Cardiac fibroblast (primary cell): ENCODE measurements around the gene SPTSSA.

Source experiments
- DNase-seq, 2 donors: peaks; one replicate each; pipeline versions ENCODE4 v3.0.0 to v3.0.0-alpha.2; 2010; ENCODE audit warnings: low read depth in 2 of 2
- H3K4me3 ChIP-seq, 2 donors: replicated peaks in 1 of 2; 1 replicate in 1 of 2; 2 replicates in 1 of 2; pipeline ENCODE4 v1.5.1; 2011; ENCODE audit warnings: low read depth in 2 of 2, low read length in 2 of 2, mild to moderate bottlenecking in 2 of 2, moderate library complexity in 1 of 2
- CTCF ChIP-seq: IDR thresholded peaks from one replicate; pipeline ENCODE4 v1.5.1; 2011; ENCODE audit warnings: low read depth, mild to moderate bottlenecking, low read length, inconsistent platforms

SPTSSA gene

GRCh38 chr14:34423445-34423844 lies 38.6 kb downstream of the SPTSSA start:
- no peak for TF ChIP-seq CTCF
- no peak overlapping the region for H3K4me3 ChIP-seq
- no peak for DNase-seq

DNA sequence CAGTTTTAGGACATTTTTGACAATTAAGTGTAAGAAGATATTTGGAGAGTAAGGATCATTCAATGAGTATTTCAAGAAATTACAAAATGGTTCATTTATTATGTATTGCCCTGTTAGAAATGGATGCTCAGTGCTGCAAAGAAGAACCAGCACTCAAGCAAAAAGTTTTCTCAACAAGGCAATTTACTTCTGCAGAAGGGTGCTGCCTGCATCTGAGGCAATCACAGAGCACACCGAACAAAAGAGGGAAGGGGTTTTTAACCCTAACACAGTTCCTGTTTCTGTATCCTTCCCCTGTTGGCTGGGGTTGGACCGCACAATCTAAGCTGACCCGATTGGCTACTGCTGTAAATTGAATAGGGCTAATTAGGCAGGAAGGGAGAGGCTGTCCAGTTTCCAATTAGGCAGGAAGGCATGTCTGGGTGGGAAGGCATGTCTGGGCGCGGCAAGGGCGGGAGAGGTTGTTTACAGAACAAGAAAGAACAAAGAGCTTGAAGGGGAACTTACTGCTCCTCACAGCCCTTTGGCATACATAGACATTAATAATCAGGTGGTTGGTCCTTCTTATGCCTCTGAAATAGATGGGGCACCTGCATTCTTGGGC lies 41.4 kb downstream of the SPTSSA start:
- TF ChIP-seq CTCF, result no peak
- no peak for DNase-seq
- no peak overlapping the region for H3K4me3 ChIP-seq

- TF ChIP-seq CTCF, result no peak
- no peak overlapping the region for H3K4me3 ChIP-seq
- DNase-seq, result no peak
These were observed 52.3 kb downstream of the SPTSSA start for GRCh38 chr14:34409721-34410120.

- TF ChIP-seq CTCF, result no peak
- no peak overlapping the region for H3K4me3 ChIP-seq
- DNase-seq, result no peak
These were observed 54.1 kb downstream of the SPTSSA start for GRCh38 chr14:34407951-34408350.

- no peak for DNase-seq
- H3K4me3 ChIP-seq, result no peak overlapping the region
- TF ChIP-seq CTCF, result no peak
These were observed 57.6 kb downstream of the SPTSSA start for GRCh38 chr14:34404416-34404815.

GRCh38 chr14:34403646-34404045 lies 58.4 kb downstream of the SPTSSA start:
- TF ChIP-seq CTCF, result no peak
- DNase-seq, result peak in 1 of 2 donors; percentile 5
- no peak overlapping the region for H3K4me3 ChIP-seq

- TF ChIP-seq CTCF, result no peak
- H3K4me3 ChIP-seq, result no peak overlapping the region
- DNase-seq, result peak in 1 of 2 donors; percentile 15
These were observed 64.0 kb downstream of the SPTSSA start for GRCh38 chr14:34398024-34398423.
